AG08396 (cell line): ENCODE results near the gene HAPLN3.
A peak's percentile ranks its signal among the peaks of the same experiment; 100 is the strongest.
"Not testable (repeated sequence)": the region's sequence is repeated elsewhere in the genome, so short reads cannot be mapped to it uniquely, and the experiment has no call there.

Experiments used
- DNase-seq: peaks from one replicate; pipeline ENCODE4 v3.0.0; 2012; ENCODE audit warnings: low spot score, mixed read lengths

Gene HAPLN3, protein sequence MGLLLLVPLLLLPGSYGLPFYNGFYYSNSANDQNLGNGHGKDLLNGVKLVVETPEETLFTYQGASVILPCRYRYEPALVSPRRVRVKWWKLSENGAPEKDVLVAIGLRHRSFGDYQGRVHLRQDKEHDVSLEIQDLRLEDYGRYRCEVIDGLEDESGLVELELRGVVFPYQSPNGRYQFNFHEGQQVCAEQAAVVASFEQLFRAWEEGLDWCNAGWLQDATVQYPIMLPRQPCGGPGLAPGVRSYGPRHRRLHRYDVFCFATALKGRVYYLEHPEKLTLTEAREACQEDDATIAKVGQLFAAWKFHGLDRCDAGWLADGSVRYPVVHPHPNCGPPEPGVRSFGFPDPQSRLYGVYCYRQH

DNA sequence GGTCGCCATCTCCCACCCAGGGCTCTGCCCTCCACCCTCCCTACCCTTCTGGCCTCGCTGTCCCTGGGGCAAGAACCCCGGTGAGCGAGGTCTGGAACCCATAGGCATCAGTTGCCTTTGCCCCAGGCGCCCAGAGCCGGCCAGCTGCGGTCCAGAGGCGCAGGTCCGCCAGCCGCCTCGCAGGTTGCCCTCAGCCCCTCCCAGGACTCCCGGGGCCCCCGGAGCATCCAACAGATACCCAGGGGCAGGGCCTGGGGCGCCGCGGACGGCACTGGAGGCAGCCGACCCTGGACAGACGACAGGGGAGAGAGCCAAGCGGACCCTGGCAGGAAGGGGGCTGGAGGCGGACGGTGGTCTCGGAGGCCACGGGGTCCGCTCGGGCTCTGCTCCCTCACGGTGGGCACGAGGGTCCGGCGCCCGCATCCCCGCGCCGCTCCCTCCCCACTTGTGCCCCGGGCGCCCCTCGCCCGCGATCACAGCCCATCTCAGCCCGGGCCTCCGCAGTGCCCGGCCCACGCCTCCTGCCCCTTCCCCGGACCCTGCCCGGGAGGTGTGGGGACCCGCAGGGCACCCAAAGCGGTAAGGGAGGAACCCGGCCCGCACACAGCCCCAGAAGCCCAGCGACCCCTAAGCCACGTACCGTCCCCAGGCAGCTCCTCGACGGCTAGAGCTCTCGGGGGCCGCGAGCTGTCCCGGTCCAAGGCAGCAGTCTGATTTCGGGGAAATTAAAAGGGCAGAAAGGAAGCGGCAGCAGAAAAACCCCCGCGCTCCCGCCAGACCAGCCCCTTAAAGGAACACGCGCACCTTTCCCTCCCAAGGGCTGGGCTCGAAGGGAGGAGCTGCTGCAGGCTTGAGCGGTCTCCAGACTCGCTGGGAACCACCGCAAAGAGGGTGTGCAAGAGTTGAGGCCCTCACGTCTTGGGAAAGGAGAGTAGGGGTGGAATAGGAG is at the start of gene HAPLN3:
HAPLN3 (minus strand) TSS at position 726 of the 949 bp plus-strand sequence. CDS start 8,246 bp downstream, outside the sequence.
- DNase-seq: peak; percentile 77

DNA sequence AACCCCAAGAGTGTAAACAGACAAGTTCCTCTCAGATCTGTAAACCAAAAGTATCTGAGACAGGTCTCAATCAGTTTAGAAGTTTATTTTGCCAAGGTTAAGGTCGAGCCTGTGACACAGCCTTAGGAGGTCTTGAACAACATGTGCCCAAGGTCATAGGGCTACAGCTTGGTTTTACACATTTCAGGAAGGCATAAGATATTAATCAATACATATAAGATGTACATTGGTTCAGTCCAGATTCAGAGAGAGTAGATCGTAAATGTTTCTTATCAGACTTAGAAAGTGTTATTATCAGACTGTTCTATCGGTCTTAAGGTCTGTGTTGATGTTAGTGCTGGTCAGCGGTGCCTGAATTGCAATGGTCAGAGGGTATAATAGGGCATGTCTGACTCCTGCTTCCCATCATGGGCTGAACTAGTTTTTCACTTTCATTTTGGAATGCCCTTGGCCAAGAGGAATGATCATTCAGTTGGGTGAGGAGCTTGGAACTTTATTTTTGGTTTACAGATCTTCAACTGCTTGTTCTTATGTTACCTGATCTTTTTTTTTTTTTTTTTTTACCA is 44.8 kb upstream of the HAPLN3 start:
- no peak for DNase-seq

DNA sequence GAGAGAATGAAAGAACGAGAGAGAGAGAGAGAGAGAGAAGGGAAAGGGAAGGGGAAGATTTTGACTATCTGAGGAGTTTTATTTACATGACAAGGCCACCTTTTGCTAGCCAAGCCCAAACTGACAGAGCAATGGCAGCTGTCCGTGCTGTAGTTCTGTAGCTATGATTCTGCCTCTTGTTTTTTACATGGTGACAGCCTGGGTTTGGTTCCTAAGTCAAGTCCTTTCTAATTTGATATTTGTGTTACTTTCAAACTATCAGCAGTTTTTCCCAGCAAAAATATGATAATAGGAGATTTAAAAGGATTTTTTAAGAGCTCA is 44.1 kb upstream of the HAPLN3 start:
- DNase-seq: no peak

DNA sequence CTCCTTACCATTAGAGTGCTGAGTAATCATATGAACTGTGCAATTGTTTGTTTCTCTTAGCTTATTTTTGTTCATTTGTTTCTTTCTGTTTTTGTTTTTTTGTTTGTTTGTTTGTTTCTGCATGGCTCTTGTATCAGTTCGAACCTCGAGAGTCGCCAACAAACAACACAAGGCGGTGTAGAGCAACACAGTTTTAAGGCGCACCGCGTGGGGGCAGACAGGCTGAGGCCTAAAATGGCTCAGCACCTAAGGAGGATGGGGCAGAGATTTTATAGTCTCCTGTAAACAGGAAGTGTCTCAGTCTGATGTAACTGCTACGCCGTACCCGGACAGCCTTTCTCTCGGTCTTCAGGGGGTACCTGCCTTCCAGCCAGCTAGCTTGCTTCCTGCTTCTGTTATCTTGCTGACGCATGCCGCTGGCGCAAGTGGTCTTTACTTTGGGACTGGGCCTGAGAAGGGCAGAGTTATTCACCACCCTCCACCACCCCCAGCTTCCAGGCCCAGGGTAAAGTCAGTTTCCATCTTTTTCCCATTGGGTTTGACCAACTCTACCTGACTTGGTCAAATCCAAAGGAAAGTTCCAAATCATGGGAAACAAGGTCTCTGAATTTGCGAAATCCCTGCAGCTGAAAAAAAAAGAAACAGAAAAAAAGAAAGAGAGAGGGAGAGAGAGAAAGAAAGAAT is 43.6 kb upstream of the HAPLN3 start:
- no peak for DNase-seq

DNA sequence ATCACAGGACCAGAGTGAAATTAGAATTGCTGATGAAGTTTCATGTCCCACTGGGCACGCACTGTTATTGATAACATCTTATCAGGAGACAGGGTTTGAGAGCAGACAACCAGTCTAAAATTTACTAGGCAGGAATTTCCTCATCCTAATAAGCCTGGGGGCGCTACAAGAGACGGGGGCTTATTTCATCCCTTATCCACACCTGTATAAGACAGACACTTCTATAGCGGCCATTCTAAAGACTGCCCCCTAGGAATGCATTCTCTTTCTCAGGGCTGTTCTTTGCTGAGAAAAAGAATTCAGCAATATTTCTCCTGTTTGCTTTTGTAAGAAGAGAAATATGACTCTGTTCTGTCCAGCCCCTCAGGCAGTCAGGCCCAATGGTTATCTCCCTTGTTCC is 39.1 kb upstream of the HAPLN3 start:
- DNase-seq: not testable (repeated sequence)

DNA sequence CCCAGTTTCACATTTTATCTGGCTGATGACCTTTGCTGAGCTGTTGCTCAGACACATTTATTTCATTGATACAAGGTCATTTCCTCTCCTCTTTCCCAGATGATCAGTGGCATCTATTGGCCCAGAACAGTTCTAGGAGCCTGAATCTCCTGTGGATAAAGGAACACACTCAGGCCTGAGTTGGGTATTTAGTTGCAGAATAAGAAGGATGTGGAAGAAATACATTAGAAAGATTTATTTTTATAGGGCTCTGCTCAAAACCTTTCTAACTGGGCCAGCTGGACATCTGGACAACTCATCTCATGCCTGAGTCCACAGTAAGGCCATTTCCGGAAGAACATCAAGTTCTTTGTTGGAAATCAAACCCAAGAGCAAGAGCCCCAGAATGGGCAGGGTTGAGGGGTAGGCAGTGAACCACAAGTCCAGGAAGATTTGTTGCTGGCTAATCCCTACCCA is 37.6 kb upstream of the HAPLN3 start:
- no peak for DNase-seq

DNA sequence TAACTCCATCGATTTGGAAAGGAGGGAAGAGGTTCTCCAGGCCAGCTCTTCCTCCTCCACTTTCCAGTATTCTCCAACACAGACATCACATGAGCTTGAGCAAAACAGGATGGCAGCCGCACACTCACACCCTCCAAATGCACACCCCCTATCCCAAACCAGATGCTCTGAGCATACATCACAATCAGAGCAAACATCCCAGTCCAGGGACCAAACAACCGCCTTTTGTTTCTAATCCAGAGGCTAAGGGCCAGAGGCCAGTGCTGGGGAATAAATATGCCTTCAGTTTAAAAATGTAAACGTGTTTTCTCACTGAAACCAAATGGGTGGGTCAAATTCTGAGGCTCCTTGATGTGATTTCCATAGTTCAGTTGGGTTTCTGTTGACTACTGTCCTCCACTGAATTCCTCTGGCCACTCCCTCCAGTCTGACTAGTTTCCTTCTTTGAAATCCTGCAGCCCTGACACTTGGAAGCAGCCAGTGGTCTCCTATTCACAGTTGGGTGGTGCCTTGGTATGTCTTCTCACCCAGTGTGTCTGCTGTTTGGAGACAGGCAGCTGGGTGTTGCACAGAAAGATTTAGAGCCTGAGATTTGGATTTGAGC is 37.0 kb upstream of the HAPLN3 start:
- no peak for DNase-seq

DNA sequence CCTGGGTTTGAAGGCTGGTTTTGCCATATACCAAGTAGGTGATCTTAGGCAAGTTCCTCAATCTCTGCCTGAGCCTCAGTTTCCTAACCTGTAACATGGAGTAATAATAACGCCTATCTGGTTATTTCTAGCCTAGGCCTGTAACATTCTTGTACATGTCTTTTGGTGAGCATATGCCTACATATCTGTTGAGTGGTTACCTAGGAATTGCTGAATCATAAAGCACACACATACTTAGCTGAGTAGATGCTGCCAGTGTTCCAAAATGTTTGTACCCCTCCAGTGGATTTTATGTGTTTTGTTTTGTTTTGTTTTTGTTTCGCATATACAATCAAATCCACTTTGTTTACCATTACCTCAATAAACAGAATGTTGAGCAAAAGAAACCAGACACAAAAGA is 35.2 kb upstream of the HAPLN3 start:
- DNase-seq: no peak

DNA sequence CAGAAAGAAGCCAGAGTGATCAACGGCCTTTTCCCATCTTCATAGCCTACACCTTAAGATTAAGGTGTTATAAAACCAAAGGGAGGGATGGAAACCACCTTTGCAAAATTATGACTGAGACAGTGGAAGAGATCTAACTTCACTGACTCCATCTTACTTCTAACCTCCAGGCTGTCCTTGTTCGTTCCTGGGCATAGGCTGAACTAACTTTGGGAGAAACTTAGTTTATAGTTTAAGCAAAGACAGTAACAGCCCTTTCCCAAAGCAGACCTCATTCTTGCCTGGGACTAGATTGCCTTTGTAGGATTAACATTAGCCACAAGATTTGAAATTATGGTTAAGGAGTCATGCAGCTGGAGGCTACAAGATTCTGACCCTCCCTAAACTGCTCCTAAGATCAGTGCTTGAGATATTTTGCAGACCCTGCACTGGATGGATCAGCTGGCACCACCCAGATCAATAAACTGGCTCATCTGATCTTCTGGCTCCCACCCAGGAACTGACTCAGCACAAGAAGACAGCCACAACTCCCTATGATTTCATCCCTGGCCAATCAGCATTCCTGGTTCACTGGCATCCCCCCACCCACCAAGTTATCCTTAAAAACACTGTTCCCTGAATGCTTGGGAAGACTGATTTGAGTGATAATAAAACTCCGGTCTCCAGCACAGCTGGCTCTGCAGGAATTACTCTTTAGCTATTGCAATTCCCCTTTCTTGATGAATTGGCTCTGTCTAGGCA is 34.2 kb upstream of the HAPLN3 start:
- DNase-seq: not testable (repeated sequence)

DNA sequence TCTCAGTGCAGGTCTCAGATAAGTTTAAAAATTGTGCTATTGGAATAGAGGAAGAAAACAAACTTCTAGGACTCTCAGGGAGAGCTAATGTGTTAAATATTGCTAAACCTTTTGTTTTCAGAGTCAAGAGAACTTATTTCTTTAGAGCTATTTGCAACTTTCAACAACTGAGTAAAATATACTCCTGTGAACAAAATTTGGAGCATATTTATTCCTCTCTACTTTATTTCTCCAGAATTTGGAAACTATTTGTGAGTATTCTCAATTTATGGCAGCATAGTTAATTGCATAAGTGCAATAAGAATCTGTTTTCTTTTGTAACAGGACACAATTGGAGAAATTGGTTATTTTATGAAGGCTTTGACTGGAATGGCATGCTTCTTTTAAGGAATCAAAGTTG is 32.8 kb upstream of the HAPLN3 start:
- not testable (repeated sequence) for DNase-seq

DNA sequence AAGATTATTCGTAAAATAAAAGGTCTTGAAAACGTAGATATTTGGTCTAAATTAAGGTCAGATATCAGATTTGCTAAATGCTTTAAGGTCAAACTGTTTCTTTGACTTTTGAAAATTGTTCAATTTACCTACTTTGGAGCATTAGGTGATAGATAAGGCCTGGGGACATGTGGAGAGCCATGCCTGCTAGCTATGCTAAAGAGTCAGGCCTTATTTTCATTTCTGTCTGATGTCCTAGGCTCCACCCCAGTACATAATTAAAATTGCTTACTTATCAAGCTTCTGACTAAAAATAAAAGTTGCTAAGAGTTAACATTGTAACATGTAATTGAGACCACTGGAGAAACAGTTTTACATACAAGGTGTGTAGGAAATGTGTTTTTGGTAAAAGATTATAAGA is 30.3 kb upstream of the HAPLN3 start:
- DNase-seq: not testable (repeated sequence)

DNA sequence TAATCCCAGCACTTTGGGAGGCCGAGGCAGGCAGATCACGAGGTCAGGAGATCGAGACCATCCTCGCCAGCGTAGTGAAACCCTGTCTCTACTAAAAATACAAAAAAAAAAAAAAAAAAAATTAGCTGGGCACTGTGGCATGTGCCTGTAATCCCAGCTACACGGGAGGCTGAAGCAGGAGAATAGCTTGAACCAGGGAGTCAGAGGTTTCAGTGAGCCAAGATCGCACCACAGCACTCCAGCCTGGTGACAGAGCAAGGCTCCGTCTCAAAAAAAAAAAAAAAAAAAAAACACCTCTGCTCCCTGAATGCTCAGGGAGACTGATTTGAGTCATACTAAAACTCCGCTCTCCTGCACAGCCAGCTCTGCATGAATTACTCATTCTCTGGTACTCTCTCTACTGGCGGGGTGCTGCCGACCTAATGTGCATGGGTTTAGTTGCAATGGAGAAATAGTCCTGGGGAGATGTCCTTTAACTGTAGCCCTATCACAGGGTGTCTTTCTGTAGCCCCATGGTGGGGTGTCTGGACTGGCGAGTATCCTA is 25.6 kb upstream of the HAPLN3 start:
- not testable (repeated sequence) for DNase-seq

DNA sequence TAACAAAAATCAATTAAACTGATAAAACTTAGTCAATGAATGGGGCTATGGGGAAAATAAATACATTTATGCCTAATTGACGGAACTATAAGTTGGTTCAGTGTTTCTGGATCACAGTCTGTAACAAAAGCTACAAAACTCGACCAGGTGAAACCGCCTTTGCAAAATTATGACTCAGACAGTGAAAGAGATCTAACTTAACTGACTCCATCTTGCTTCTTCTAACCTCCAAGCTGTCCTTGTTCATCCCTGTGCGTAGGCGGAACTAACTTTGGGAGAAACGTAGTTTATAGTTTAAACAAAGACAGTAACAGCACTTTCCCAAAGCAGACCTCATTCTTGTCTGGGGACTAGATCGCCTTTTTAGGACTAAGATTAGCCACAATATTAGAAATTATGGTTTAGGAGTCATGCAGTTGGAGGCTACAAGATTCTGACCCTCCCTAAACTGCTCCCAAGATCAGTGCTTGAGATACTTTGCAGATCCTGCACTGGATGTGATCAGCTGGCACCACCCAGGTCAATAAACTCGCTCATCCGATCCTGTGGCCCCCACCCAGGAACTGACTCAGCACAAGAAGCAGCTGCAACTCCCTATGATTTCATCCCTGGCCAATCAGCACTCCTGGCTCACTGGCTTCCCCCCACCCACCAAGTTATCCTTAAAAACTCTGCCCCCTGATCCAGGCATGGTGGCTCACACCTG is 25.0 kb upstream of the HAPLN3 start:
- DNase-seq: no peak

DNA sequence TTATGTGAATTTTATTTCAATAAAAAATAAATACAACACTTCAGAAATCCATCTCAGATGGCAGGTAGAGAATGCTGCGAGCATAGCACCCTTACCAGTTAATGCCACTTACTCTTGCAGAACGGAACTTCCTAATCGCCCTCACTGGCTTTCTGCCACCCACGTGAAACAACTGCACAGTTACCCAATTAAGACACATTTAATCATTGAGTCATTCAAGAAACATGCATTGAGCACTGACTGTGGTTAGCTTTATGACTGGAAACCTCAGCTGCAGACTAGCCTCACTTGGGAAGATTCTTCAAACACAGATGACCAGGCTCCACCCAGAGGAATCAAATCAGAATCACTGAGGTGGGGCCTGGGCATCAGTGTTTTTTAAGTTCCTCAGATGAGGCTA is 23.4 kb upstream of the HAPLN3 start:
- peak; percentile 88 for DNase-seq

DNA sequence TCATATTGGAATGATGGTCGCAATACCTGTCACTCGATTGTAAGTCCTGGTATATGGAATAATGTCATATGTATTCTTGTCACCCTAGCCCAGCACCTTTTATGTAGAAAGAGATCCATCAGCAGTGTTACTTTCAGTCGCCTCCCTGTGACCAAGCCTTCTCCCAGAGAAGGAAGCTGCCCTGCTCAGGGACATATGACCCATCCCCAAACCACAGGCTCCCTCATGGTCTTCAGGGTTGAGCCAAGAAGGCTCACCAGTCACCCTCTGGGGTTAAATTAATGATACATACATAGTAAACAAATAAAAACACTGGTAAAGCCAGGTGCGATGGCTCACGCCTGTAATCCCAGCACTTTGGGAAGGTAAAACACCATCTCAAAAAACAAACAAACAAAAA is 22.4 kb upstream of the HAPLN3 start:
- DNase-seq: no peak

DNA sequence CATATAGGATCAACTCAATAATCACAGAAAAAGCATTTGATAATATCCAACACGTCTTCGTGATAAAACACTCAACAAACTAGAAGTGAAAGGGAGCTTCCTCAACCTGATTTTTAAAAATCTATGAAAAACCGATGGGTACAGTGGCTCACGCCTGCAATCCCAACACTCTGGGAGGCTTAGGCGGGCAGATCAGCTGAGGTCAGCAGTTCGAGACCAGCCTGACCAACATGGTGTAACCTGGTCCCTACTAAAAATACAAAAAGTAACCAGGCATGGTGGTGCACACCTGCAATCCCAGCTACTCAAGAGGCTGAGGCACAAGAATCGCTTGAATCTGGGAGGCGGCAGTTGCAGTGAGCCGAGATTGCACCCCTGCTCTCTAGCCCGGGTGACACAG is 20.0 kb upstream of the HAPLN3 start:
- DNase-seq: no peak

DNA sequence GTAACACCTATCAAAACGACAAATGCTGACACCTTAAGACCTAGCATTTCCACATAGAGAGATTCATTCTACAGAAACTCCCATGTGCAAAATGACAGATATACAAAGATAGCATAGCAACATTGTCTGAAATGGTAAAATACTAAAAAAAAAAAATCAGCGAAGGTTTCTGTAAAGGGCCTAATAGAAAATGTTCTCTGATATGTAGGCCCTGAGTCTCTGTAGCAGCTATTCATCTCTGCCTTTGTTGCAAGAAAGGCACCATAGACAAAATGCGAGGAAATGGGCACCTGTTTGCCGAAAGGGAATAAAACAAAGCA is 18.5 kb upstream of the HAPLN3 start:
- DNase-seq: no peak

DNA sequence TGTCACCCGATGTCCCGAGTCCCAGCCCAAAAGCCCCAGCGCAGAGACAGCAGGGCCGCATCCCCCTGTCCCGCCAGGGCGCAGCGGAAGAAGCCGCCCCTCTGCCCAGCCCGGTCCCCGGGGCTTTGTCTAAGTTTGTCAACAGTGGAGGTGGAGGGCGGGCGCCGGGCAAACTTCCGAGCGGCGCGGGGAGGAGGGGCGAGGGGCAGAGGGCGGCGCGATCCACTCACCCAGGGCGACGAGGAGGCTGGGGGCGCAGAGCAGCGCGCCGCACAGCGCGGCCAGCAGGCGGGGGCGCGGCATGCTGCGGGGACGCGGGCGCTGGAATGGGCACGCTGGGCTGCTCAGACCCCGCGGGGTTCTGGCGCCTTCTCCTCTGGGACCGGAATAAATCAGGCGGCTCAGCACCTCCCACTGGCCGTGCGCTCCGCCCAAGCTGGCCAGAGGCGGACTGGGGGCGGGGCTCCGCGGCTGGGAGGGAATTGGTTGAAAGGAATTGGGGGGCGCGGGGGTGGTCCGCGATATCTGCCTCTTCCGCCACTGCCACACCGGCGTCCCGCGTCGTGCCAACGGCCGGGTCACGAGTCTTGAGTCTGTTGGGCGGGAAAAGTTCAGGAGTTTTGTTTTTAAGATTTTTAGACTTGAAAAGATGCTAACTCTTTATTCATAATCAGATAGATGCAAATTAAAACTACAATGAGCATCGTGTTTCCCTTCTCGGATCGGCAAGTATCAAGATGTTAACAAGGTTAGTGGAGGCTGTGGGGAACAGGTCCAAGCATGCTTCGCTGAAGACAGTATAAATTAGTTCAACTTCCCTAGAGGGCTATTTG is 17.9 kb upstream of the HAPLN3 start, which contains the start of gene MFGE8:
MFGE8 (minus strand) TSS at position 363 of the 833 bp plus-strand sequence; CDS start at position 303, 60 bp downstream.
- peak; percentile 87 for DNase-seq

DNA sequence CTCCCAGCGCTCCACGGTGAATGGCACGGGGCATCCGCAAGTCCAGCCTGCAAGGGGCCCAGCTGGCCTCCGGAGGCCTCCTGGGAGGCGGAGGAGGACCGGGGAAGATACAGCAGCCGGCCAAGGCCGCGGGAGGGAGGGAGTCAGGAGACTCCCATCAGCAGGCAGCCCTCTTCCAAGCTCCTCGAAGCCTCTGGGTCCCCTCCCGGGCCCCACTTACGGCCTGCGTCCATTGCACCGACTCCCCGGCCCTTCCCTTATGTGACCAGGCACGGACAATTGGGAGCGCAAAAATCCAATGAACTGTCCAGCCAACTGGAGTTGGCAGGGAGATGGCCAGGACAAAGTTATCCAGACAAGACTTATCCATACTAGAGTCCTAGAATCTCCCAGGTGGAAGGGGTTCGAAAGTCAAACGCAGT is 17.2 kb upstream of the HAPLN3 start:
- peak; percentile 56 for DNase-seq
